ENCODE results near the gene KHK.

- TF ChIP-seq POLR2A (IDR thresholded peaks at IDR 0.05), result no peak
- TF ChIP-seq EP300 (IDR thresholded peaks at IDR 0.05), result no peak
Measured at GRCh38 chr2:27049422-27050280, 36.9 kb upstream of the KHK start.
